HG03432 (cell line): ENCODE results near the gene NRG2.

Experiments
- ATAC-seq: cut with Tn5 transposase; IDR thresholded peaks from one replicate; pipeline ENCODE4 v1.9.1; 2021; ENCODE audit warnings: mild to moderate bottlenecking, moderate library complexity; ENCODE audit not compliant: unreplicated experiment

The NRG2 gene

DNA sequence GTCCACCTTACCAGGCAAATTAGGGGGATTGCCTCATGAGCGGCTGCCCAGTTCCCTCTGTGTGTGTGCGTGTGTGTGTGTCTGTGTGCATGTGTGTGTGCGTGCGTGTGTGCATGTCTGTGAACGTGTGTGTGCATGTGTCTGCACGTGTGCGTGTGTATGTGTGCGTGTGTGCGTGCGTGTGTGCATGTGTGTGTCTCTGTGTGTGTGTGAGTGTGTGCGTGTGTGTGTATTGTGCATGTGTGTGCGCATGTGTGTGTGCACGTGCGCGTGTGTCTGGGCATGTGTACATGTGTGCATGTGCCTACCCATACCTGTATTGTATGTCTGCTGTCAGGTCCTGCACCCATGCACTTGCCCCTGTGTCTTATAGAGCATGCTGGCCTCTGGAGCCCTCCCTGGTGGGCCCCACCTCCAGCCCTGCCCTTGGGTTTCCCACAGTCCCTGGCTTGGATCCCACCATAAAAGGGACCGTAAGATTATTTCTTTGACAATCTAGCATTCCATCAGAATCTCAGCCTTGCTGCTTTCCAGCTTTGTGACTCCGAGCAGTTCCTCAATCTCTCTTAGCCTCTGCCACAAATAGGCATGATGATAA, 238.2 kb downstream of the NRG2 start:
- no peak for ATAC-seq

DNA sequence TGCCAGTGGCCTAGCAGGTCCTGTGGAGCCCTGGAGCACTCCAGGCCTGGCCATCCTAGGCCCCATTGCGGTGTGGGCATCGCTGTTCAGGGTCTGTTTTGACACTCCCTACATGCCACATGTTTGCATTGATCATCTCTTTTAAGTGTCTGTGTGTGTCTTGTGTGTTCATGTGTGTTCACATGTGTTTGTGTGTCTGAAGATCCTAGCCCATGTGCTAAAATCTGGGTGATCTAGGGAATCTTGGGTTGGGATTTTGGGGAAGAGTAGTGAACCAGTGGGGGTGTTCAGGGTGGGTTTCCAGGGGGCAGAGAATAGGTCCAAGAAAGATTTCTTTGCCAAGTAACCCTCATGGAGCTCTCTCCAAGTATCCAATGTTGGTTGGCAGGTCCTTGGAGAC, 239.1 kb downstream of the NRG2 start:
- ATAC-seq: no peak

DNA sequence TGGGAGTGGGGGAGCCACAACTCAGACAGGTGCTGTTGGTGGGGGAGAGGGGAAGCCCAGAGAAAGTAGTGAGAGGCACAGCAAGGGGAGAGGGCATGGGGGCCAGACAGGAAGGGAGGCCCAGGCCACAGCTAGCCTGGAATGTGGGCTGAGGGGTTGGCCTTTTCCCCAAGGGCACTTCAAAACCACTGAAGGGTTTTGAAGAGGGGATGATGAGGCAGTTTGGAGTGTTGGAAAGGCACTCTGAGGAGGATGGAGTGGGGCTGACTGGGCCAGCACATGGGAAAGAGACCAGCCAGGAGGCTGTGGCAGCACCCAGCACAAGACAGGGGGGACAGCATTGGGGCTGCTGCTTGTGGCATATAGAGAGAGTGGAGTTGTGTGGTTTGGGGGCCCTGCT, 243.7 kb downstream of the NRG2 start:
- no peak for ATAC-seq

DNA sequence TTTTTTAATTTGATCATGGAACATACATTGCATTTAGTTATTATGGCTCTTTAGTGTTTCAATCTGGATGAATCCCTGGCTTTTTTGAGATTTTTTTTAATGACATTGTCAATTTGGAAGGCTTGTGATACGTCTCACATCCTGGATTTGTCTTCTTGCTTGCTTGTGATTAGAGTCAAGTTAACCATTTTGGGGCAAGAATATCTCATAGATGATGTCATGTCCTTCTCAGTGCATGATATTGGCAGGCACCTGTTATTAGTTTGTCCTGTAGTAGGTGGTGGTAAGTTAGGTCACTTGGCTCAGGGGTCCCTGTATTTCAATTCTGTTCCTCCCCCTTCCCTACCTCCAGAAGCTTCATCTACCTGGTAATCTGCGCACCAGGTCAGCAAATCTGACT, 244.2 kb downstream of the NRG2 start:
- ATAC-seq: no peak

DNA sequence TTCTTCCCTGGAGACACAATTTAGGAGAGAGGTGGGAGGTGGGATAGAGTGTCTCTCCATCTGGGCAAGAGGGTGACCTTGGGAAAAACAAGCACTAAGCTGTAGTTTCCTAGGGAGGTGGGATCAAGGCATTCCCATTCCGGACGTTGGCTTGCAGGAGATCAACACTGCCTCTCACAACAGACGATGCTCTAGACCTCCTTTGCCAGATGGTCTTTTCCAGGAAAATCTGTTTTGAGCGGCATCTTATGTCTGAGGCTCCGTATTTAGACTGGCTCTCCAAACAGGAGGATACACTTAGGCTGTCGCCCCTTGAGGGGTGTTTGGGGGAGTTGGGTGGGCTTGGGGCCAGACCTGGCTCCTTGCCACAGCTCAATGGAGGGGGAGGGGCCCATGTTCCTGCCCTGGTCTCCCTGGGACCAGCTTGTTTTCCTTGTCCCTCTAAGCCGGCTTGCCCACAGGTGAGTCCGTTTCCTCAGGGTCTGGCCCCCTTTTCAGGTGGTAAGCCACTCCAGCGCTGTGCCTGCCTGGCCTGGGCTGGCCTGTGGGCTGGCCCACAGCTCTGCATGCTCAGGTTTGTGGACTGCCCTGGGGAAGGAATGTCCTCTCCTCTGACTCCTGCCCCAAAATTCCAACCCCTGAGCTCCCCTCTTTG, 245.1 kb downstream of the NRG2 start:
- ATAC-seq: no peak

DNA sequence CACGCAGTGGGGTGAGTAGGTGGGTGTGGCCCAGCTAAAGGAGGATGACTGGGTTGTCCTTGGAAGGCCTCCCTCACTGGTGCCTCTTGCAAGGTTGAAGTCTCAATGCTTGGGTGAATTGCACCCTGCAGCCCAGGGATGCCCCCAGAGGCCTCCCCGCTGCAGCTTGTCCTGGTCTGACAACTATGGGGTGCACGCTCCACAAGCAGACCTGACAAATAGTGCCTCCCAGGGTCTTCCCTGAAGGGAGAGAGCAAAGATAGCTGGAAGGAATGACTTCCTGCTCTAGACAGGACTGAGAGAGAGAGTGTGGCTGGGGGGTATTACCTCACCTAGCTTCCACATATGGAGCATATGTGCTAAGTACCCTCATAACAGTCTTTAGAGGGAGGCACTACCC, 245.8 kb downstream of the NRG2 start:
- no peak for ATAC-seq
